Coronary artery (tissue), 2 donors: ENCODE results near the gene OSER1.
"Not testable (repeated sequence)": the region's sequence is repeated elsewhere in the genome, so short reads cannot be mapped to it uniquely, and the experiment has no call there.

Experiments
- DNase-seq: peaks from one replicate; pipeline ENCODE4 v3.0.0-alpha.2; 2017; ENCODE audit warnings: low spot score
- H3K27ac ChIP-seq, 2 donors: fragments of 200-600 bp; sonication (generic); one replicate each; pipeline ENCODE4 v1.5.1; 2016 to 2019
- H3K4me3 ChIP-seq: fragments of 200-600 bp; sonication (generic); 2 replicates; pipeline ENCODE4 v1.5.1; 2016; ENCODE audit warnings: mild to moderate bottlenecking, moderate library complexity
- CTCF ChIP-seq: fragments of 200-600 bp; sonication (generic); IDR thresholded peaks from one replicate; pipeline ENCODE4 v1.5.1; 2019; ENCODE audit warnings: antibody characterized with exemption

OSER1 gene

GRCh38 chr20:44248410-44248759 lies 37.8 kb upstream of the OSER1 start:
- no peak for DNase-seq
- H3K27ac ChIP-seq = no peak overlapping the region
- no peak overlapping the region for H3K4me3 ChIP-seq
- no peak for TF ChIP-seq CTCF

- no peak for DNase-seq
- TF ChIP-seq CTCF = no peak
- H3K27ac ChIP-seq = no peak overlapping the region
- H3K4me3 ChIP-seq = peak overlapping the region; percentile 63
Observed at GRCh38 chr20:44247586-44248409, 37.2 kb upstream of the OSER1 start.

GRCh38 chr20:44247131-44247571 lies 36.6 kb upstream of the OSER1 start, which contains the start of gene GDAP1L1:
Gene GDAP1L1, plus strand, starts transcription at chr20:44247308. Its CDS starts 27 bp downstream, at chr20:44247335.
- DNase-seq = no peak
- H3K27ac ChIP-seq = no peak within 1 kb of the TSS
- peak within 1 kb of the TSS; percentile 63 for H3K4me3 ChIP-seq
- no peak for TF ChIP-seq CTCF

GRCh38 chr20:44245977-44246376 lies 35.4 kb upstream of the OSER1 start:
- DNase-seq = no peak

GRCh38 chr20:44241796-44242195 lies 31.2 kb upstream of the OSER1 start:
- Histone ChIP-seq H3K4me3 (no peak overlapping the region), H3K27ac (no peak overlapping the region)
- DNase-seq = no peak
- no peak for TF ChIP-seq CTCF

More at GRCh38 chr20:44245977-44246376, 35.4 kb upstream of the OSER1 start:
- Histone ChIP-seq H3K27ac (no peak overlapping the region), H3K4me3 (no peak overlapping the region)
- no peak for TF ChIP-seq CTCF

GRCh38 chr20:44236840-44237239 lies 26.3 kb upstream of the OSER1 start:
- not testable (repeated sequence) for DNase-seq, H3K4me3 ChIP-seq, H3K27ac ChIP-seq

GRCh38 chr20:44235702-44236101 lies 25.1 kb upstream of the OSER1 start:
- TF ChIP-seq CTCF = no peak
- DNase-seq = no peak
- Histone ChIP-seq H3K27ac (no peak overlapping the region), H3K4me3 (no peak overlapping the region)
